LHCN-M2 (cell line): Measurements from ENCODE around the gene IL1A. TPM values are rescaled to one million over a fixed set of nuclear protein-coding genes. Genes with fewer than 3 reads are reported as not detected.

ENCODE experiments used
- DNase-seq: peaks from one replicate; pipeline ENCODE4 v3.0.0-alpha.2; 2012; ENCODE audit warnings: low read depth
- total RNA-seq: library from RNA; depleted of rRNA; stranded (reverse); fragments of >200 nt; gene quantifications from 2 replicates; pipeline ENCODE4 v1.2.3, GENCODE V29; 2014

IL1A gene
- total RNA-seq, 1 experiment from 2014 or later = not detected

GRCh38 chr2:112764071-112765044, 19.9 kb downstream of the IL1A start, which contains the start of gene CKAP2L:
Gene CKAP2L, minus strand, starts transcription at chr2:112764609. Its CDS starts 11 bp downstream, at chr2:112764598.
- peak; percentile 99 for DNase-seq

DNA sequence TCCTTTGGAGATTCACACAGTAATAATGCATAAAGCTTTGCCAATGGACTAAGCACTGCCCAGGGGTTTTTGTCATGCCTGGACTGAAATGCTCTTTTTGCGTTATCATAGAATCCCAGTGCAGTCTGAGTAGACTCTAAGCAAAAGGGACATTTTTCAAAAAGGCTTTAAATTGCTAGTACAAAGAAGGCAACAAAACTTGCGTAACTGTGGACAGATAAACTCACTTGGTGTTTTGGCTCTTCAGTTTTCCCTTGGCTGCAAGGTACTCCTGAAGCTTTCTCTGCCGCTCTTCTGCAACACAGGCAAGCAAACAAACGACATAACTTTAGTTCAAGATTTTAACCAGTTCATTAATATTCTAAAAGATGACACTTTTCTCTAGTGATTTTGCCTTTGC, 22.0 kb downstream of the IL1A start:
- no peak for DNase-seq

- no peak for DNase-seq
Measured at GRCh38 chr2:112760149-112760548, 24.1 kb downstream of the IL1A start.

DNA sequence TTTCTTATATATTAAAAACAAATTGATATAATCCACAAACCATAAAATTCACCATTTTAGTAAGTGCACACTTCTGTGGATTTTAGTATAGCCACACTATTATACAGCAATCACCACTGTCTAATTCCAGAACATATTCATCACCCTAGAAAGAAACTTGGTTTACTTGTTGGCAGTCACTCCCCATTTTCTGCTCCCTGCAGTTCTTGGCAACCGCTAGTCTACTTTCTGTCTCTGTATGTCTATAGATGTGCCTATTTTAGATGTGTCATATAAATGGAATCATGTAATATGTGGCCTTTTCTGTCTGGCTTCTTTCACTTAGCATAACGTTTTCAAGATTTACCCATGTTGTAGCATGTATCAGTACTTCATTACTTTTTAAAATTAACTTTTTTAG, 25.6 kb downstream of the IL1A start:
- no peak for DNase-seq

DNA sequence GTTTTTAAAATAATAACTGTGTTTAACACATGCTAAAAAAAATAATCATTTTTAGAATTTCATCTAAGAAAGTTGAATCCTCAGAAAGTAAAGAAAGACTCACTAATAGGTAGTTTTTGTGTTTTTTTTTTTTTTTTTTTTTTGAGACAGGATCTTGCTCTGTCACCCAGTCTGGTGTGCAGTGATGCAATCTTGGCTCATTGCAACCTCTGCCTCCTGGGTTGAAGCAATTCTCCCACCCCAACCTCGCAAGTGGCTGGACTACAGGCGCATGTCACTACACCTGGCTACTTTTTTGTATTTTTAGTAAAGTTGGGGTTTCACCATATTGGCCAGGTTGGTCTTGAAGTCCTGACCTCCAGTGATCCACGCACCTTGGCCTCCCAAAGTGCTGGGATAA, 27.0 kb downstream of the IL1A start:
- DNase-seq = no peak

GRCh38 chr2:112756207-112756606, 28.1 kb downstream of the IL1A start:
- DNase-seq = no peak

- DNase-seq = no peak
Measured at GRCh38 chr2:112755444-112755843, 28.8 kb downstream of the IL1A start.

DNA sequence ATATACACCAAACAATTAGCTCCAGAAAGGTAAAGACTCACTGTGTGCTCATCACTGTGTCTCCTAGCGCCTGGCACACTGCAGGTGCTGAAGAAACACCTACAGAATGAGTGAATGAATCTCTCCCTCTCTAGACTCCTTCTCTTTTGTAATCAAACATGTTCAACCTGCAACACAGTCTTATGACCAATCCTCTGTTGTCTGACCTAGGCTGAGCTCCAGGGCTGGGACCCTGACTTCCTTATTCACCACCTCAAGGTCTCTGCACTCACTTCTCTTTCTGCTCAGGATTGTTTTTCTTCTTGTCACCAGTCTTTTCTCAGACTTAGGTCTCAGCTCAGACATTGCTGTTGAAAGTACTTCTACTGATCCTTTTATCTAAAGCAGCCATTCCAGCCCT, 29.7 kb downstream of the IL1A start:
- no peak for DNase-seq

GRCh38 chr2:112752667-112753066, 31.6 kb downstream of the IL1A start:
- no peak for DNase-seq

DNA sequence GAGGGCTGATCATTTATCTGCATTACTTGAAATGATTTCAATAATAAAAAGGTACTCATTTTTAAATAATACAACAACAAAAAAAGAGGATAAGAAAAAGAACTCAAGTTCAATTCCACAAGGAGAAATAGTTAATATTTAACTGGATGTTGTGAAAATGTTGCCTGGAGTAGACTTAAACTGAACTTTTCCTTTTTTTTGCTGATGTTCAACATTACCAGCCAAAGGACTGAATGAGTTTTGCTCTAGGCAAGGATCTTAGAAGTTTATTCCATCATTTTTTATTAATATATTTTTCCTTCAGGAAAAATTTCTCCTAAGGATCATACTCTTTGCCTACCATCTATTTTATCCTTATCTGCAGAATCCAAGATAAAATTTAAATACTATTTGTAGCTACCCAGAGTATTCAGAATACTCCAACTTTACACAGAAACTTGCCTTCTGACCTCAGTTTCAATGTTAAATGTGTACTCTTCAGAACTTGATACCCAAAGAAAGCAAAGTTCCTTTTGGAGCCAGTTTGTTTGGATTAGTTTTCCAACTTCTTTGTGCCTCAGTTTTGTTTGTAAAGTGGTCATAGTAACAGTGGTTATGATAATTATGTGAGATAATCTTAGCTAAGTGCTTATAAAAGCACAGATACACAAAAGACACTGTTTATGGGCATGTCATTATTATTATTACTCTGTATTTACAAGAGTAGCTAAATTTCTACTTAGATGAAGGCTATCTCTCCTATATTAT, 32.7 kb downstream of the IL1A start:
- DNase-seq = no peak

- DNase-seq = no peak
Measured at GRCh38 chr2:112750560-112750843, 33.8 kb downstream of the IL1A start.

DNA sequence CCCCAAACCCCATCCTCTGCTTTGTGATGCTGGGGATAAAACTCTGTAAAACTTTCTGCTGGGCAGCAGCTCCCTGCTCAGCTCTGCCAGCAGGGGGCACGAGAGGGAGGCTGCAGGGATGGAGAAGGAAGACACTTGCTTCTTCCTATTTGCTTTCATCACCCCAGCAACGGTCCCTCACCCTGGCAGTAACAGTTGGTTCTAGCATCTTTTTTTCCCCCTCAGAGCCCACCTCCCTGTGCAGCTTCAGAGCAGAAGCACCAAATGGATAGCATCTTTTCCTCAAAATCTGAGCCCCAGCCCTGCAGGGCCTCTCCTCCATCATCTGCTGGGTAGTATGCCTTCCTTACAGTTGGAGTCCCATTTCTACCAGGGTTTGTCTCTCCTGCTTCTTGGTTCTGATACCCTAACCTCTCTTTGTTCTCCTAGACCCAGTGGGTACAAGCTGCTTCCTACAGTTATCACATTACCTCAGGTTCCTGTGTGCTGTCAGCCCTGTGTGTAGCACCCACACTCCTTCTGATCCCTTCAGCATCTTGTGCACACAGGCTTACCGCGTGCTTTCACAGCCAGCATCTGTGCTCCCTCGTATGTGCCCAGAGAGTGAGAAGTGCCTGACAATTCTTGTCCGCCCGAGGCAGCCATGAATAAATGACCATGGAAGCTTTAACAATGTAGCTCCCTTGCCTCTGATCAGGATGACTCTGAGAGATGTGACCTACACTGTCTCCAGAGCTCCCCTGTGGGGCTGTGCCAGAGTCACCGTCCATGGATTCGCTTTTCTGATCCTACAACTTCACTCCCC, 34.3 kb downstream of the IL1A start:
- DNase-seq = peak; percentile 70

GRCh38 chr2:112740527-112740926, 43.8 kb downstream of the IL1A start:
- no peak for DNase-seq

DNA sequence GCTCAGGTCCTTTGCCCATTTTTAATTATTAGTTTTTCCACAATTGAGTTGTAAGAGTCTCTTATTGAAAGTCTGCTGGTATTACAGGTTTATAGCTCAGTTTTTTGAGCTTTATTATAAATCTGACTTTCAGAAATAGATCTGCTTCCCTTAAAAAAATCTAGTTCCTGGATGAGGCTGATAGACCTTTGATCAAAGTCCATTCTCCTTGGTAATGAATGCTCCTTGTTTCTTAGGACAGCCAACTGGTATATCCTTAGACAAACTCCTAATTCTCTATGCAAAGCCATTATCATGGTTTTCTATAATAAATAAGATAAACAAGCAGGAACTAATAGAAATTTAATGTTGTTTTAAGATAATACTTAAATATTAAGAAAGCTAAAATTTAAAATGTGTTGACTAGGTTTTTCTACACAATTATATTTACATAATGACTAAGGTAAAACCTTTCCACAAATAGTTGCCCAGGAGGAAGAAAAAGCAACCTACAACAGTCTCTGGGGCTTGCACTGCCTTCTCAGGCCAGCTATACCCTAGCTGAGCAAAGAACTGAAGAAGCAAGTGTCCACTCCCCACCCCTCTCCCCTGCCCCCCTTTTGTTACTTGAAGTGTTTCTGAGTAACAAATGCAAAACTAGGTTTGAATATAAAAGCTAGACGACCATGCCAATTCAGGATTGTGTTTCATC, 46.6 kb downstream of the IL1A start:
- DNase-seq = no peak

- DNase-seq = no peak
Measured at GRCh38 chr2:112733871-112734270, 50.4 kb downstream of the IL1A start.

DNA sequence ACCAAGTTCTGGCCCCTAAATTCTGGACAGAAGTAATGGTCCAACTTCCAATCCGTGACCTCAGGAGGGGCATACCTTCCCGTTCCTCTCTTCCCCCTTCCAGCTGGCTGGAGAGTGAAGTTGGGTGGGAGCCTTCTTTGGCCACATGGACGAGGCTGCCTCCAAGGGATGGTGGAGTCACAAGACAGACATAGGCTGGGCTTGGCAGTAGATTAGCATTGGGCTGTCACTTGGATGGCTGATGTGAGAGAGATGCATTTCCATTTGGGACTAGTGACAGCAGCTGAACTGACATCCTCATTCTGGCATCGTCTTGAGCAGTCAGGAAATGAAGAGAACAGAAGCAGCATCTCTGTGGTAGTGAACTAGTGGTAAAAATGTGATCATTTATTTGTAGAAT, 50.8 kb downstream of the IL1A start:
- no peak for DNase-seq

GRCh38 chr2:112731479-112731878, 52.8 kb downstream of the IL1A start:
- no peak for DNase-seq

GRCh38 chr2:112730791-112731190, 53.5 kb downstream of the IL1A start:
- DNase-seq = no peak

GRCh38 chr2:112730216-112730615, 54.1 kb downstream of the IL1A start:
- DNase-seq = no peak

- no peak for DNase-seq
Measured at GRCh38 chr2:112728378-112729175, 55.7 kb downstream of the IL1A start.

GRCh38 chr2:112728029-112728362, 56.3 kb downstream of the IL1A start:
- DNase-seq = no peak
